Body of pancreas (tissue), 4 donors: ENCODE results near the gene PTPRN2.

Source experiments
- POLR2A ChIP-seq, 3 donors: fragments of 450-650 bp; IDR thresholded peaks; one replicate each; pipeline ENCODE4 v1.6.1; 2016; ENCODE audit warnings: antibody characterized with exemption in 3 of 3, mild to moderate bottlenecking in 2 of 3
- TF ChIP-seq, protein P1 (sequence below), 7 experiments: fragments of 450-650 bp in 4 of 7; fragments of 200-600 bp in 3 of 7; sonication (generic) in 3 of 7; IDR thresholded peaks; one replicate each; pipeline ENCODE4 v1.5.1; 2016 to 2019; ENCODE audit warnings: antibody characterized with exemption in 7 of 7

DNA sequence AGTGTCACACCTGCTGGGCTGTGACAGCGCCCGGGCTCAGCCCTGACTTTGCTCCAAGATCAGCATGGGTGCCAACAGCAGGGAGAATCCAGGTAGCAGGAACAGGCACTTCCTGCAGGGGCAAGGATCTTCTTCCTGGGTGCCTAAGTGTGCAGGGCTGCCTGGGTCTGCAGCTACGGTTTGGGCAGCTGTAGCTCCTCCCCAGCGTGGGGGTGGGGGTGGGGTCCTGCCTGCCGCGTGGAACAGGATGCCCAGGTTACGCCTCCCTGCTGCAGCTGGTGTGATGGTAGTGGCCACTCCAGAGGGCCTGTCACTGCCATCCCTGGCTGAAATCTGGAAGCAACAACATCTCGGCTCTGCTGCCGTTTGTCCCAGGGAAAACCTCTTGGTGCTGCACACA, 981.5 kb downstream of the PTPRN2 start:
- TF ChIP-seq POLR2A (IDR thresholded peaks at IDR 0.05): no peak
- TF ChIP-seq, protein P1, sequence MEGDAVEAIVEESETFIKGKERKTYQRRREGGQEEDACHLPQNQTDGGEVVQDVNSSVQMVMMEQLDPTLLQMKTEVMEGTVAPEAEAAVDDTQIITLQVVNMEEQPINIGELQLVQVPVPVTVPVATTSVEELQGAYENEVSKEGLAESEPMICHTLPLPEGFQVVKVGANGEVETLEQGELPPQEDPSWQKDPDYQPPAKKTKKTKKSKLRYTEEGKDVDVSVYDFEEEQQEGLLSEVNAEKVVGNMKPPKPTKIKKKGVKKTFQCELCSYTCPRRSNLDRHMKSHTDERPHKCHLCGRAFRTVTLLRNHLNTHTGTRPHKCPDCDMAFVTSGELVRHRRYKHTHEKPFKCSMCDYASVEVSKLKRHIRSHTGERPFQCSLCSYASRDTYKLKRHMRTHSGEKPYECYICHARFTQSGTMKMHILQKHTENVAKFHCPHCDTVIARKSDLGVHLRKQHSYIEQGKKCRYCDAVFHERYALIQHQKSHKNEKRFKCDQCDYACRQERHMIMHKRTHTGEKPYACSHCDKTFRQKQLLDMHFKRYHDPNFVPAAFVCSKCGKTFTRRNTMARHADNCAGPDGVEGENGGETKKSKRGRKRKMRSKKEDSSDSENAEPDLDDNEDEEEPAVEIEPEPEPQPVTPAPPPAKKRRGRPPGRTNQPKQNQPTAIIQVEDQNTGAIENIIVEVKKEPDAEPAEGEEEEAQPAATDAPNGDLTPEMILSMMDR (IDR thresholded peaks at IDR 0.05): no peak
